ENCODE results near the gene HAND1. TPM values are rescaled to one million over a fixed set of nuclear protein-coding genes. Genes with fewer than 3 reads are reported as not detected.

HAND1 gene
- total and polyA plus RNA-seq, 12 donors = 0.94 to 6.8 (median 2.4) TPM; not detected in 5

- H3K27me3 ChIP-seq = no peaks in the 10 kb centered on the region
- intact Hi-C loops (cut with DNase I) = no loop called here
- no peak for DNase-seq
- 81 to 100% (median 96%) methylated on average over 2 of the region's 2 CpGs for WGBS, 4 donors
- no peak overlapping the region for H3K27ac ChIP-seq
- H3K4me1 ChIP-seq (replicated peaks in 1 of 2) = no peaks in the 10 kb centered on the region
- TF ChIP-seq CTCF (IDR thresholded peaks at IDR 0.05) (no peak), POLR2A (IDR thresholded peaks at IDR 0.05) (no peak)
- H3K36me3 ChIP-seq (replicated peaks in 1 of 2) = no peaks in the 10 kb centered on the region
- no peaks in the 10 kb centered on the region for H3K9me3 ChIP-seq (replicated peaks in 1 of 3)
- H3K4me3 ChIP-seq = no peak overlapping the region
These were observed 21.0 kb upstream of the HAND1 start for GRCh38 chr5:154498994-154499393.

GRCh38 chr5:154498591-154498990 is 20.6 kb upstream of the HAND1 start:
- Histone ChIP-seq H3K4me1 (replicated peaks in 1 of 2) (no peaks in the 10 kb centered on the region), H3K27me3 (peaks cover 2% of the 10 kb centered on the region), H3K36me3 (replicated peaks in 1 of 2) (no peaks in the 10 kb centered on the region), H3K4me3 (no peak overlapping the region), H3K27ac (no peak overlapping the region), H3K9me3 (replicated peaks in 1 of 3) (no peaks in the 10 kb centered on the region)
- no peak for DNase-seq
- WGBS, 4 donors = 71 to 81% (median 78%) methylated on average over 1 of the region's 1 CpG
- intact Hi-C loops (cut with DNase I) = no loop called here
- no peak for TF ChIP-seq POLR2A (IDR thresholded peaks at IDR 0.05)
- TF ChIP-seq CTCF (IDR thresholded peaks at IDR 0.05) = no peak

GRCh38 chr5:154494036-154494435 is 16.0 kb upstream of the HAND1 start:
- WGBS, 4 donors = 77 to 88% (median 80%) methylated on average over 4 of the region's 4 CpGs

GRCh38 chr5:154493274-154493673 is 15.2 kb upstream of the HAND1 start:
- Histone ChIP-seq H3K27me3 (peaks cover 22% of the 10 kb centered on the region), H3K9me3 (replicated peaks in 1 of 3) (no peaks in the 10 kb centered on the region), H3K4me1 (replicated peaks in 1 of 2) (no peaks in the 10 kb centered on the region), H3K4me3 (no peak overlapping the region), H3K27ac (no peak overlapping the region), H3K36me3 (replicated peaks in 1 of 2) (no peaks in the 10 kb centered on the region)
- no peak for DNase-seq
- intact Hi-C loops (cut with DNase I) = no loop called here
- 34 to 61% (median 53%) methylated on average over 13 to 29 of the region's 29 CpGs for WGBS, 4 donors
- no peak for TF ChIP-seq POLR2A (IDR thresholded peaks at IDR 0.05)
- TF ChIP-seq CTCF (IDR thresholded peaks at IDR 0.05) = no peak

More at GRCh38 chr5:154494036-154494435, 16.0 kb upstream of the HAND1 start:
- no peak overlapping the region for H3K4me3 ChIP-seq
- no peaks in the 10 kb centered on the region for H3K4me1 ChIP-seq (replicated peaks in 1 of 2)
- peaks cover 14% of the 10 kb centered on the region for H3K27me3 ChIP-seq
- TF ChIP-seq CTCF (IDR thresholded peaks at IDR 0.05) = no peak
- no peak for TF ChIP-seq POLR2A (IDR thresholded peaks at IDR 0.05)
- no peak overlapping the region for H3K27ac ChIP-seq
- H3K36me3 ChIP-seq (replicated peaks in 1 of 2) = no peaks in the 10 kb centered on the region
- H3K9me3 ChIP-seq (replicated peaks in 1 of 3) = no peaks in the 10 kb centered on the region
- intact Hi-C loops (cut with DNase I) = no loop called here
- no peak for DNase-seq

Measured in adrenal gland (tissue), 12 donors.